GM12891 (cell line): ENCODE results near the gene SLC28A1.

ENCODE experiments used
- PAX5 ChIP-seq: IDR thresholded peaks from 2 replicates; pipeline ENCODE4 v1.6.1; 2011; ENCODE audit warnings: low read length, moderate library complexity, mild to moderate bottlenecking; ENCODE audit not compliant: insufficient read depth, severe bottlenecking
- POLR2A ChIP-seq: IDR thresholded peaks from 2 replicates; pipeline ENCODE4 v1.6.1; 2011; ENCODE audit warnings: low read depth, low read length, control low read depth
- POLR2AphosphoS5 ChIP-seq: IDR thresholded peaks from 2 replicates; pipeline ENCODE4 v1.6.1; 2011; ENCODE audit warnings: low read depth, low read length, control low read depth
- POU2F2 ChIP-seq: IDR thresholded peaks from 2 replicates; pipeline ENCODE4 v1.6.1; 2011; ENCODE audit warnings: low read depth, mild to moderate bottlenecking, control low read depth, low read length, moderate library complexity
- SPI1 ChIP-seq: IDR thresholded peaks from 2 replicates; pipeline ENCODE4 v1.6.1; 2011; ENCODE audit warnings: low read depth, low read length, control low read depth
- TAF1 ChIP-seq: IDR thresholded peaks from 2 replicates; pipeline ENCODE4 v1.6.1; 2011; ENCODE audit warnings: low read depth, low read length, control low read depth

DNA sequence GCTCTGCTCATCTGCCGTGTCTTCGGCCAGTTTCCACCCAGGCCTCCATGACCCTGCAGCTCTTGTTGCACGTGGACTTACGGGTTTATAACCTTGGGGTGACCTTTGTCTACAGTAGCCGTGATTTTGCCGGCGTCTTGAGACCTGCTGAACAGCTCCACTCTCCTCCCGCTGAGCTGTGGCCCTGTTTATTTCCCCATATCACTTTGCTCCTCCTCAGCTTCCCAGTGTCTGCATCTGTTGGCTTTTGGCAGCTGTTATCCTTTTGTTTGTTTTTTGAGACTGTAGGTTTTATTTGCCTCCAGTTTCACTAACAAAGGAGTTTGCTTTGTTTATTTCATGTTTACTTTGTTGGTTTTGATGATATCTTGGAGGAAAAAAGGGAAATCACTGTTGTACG, 29.3 kb upstream of the SLC28A1 start:
- TF ChIP-seq POLR2A (no peak), TAF1 (no peak), POLR2AphosphoS5 (no peak), SPI1 (no peak), POU2F2 (no peak), PAX5 (no peak)
